Ishikawa (cell line): ENCODE data around the gene KBTBD6.

Source experiments
- CEBPB ChIP-seq: IDR thresholded peaks from 2 replicates; pipeline ENCODE4 v1.6.1; 2012
- CREB1 ChIP-seq: IDR thresholded peaks from 2 replicates; pipeline ENCODE4 v1.6.1; 2012; ENCODE audit warnings: low read depth
- EGR1 ChIP-seq: IDR thresholded peaks from 2 replicates; pipeline ENCODE4 v1.6.1; 2012
- EP300 ChIP-seq: IDR thresholded peaks from 2 replicates; pipeline ENCODE4 v1.6.1; 2012; ENCODE audit warnings: borderline replicate concordance
- FOXM1 ChIP-seq: IDR thresholded peaks from 2 replicates; pipeline ENCODE4 v1.6.1; 2012; ENCODE audit warnings: low read depth, borderline replicate concordance
- MAX ChIP-seq: IDR thresholded peaks from 2 replicates; pipeline ENCODE4 v1.6.1; 2012
- NFIC ChIP-seq: IDR thresholded peaks from 2 replicates; pipeline ENCODE4 v1.6.1; 2012
- REST ChIP-seq: IDR thresholded peaks from 2 replicates; pipeline ENCODE4 v1.6.1; 2012; ENCODE audit warnings: low read depth, mild to moderate bottlenecking
- TAF1 ChIP-seq: IDR thresholded peaks from 2 replicates; pipeline ENCODE4 v1.6.1; 2012; ENCODE audit warnings: low read depth, mild to moderate bottlenecking
- TCF12 ChIP-seq: IDR thresholded peaks from 2 replicates; pipeline ENCODE4 v1.6.1; 2012; ENCODE audit warnings: low read depth
- USF1 ChIP-seq: IDR thresholded peaks from 2 replicates; pipeline ENCODE4 v1.6.1; 2012
- YY1 ChIP-seq: IDR thresholded peaks from 2 replicates; pipeline ENCODE4 v1.6.1; 2012; ENCODE audit warnings: low read depth
- ZBTB7A ChIP-seq: IDR thresholded peaks from 2 replicates; pipeline ENCODE4 v1.6.1; 2012; ENCODE audit warnings: low read depth

- TF ChIP-seq USF1 (no peak), CEBPB (no peak), TAF1 (no peak), EGR1 (no peak), CREB1 (no peak), FOXM1 (no peak), NFIC (no peak), TCF12 (no peak), ZBTB7A (no peak), EP300 (no peak), REST (no peak), MAX (no peak), YY1 (no peak)
These were observed 46.5 kb downstream of the KBTBD6 start for GRCh38 chr13:41085961-41086585.
